GM20431 (cell line): ENCODE results near the gene CRCP.
"Not testable (repeated sequence)": the region's sequence is repeated elsewhere in the genome, so short reads cannot be mapped to it uniquely, and the experiment has no call there.

ENCODE experiments used
- in situ Hi-C: fragments of 300-500 bp; cut with MseI, MboI; formaldehyde crosslinking; loops from one replicate; pipeline ENCODE4 v1.15.0; 2020; ENCODE audit warnings: low sequenced_read_pairs; ENCODE audit not compliant: unreplicated experiment

The CRCP gene

GRCh38 chr7:66103994-66104393 is 10.7 kb upstream of the CRCP start:
- in situ Hi-C loops, result not testable (repeated sequence)

GRCh38 chr7:66105263-66105748 is 9.3 kb upstream of the CRCP start:
- in situ Hi-C loops, result no loop called here

- in situ Hi-C loops, result not testable (repeated sequence)
These were observed 6.2 kb upstream of the CRCP start for GRCh38 chr7:66108410-66108809.

DNA sequence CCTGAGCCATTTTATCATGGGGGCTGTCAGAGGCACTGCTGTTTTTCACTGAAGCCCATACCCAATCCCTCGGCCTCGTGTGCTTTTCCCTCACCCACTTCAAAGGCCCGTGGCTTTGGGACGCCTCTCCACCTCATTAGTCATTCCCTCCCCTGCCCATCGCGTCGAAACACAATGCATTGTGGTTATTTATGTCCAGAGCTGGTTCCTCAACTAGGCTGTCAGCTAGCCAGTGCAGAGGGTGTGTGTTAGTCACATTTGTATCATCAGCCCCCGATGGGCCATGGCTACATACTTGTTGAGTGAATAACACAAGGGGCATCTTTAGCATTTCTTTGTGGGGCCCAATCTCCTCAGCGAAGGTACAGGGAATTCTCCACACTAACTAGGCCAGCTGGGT is 3.8 kb upstream of the CRCP start:
- in situ Hi-C loops, result no loop called here

DNA sequence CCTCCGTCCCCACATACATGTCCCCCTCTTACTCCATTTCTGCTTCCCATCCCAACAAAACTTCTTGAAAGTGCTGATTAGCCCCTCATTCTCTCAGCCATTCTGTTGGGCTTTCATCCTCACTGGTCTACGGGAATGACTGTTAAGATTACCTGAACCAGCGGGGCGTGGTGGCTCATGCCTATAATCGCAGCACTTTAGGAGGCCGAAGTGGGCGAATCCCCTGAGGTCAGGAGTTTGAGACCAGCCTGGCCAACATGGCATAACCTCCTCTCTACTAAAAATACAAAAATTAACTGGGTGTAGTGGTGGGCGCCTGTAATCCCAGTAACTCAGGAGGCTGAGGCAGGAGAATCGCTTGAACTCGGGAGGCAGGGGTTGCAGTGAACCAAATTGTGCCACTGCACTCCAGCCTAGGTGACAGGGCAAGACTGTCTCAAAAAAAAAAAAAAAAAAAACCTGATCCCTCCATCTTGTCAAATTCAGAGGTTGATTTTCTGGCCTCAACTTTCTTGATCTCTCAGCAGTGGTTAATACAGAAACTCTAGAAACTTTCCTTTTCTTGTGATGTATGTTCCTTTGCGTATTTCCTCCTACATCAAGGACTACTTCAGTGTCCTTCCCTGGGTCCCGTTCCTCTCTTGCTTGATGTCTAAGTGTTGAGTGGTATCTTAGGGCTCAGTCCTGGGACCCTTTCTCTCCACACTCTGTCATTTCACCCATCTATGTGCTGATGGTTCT is 2.2 kb downstream of the CRCP start:
- in situ Hi-C loops, result not testable (repeated sequence)

DNA sequence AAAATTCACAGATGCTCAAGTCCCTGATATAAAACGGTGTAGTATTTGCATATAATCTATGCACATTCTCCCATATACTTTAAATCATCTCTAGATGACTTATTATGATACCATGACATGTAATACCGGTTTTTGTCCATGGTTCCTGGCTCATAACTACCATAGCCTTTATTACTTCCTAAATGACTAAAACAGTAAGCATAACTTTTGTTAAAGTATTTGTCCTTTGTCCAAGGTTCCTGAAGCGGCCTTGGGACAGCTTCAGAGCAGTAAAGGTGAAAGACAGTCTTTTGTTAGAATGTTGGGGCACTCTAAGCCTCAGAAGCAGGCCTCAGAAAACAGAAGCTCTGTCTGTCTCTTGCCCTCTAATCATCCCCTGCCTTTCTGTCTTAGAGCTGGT is 4.0 kb downstream of the CRCP start:
- in situ Hi-C loops, result no loop called here

- in situ Hi-C loops, result no loop called here
These were observed 4.7 kb downstream of the CRCP start for GRCh38 chr7:66119245-66119850.

- in situ Hi-C loops, result no loop called here
These were observed 8.5 kb downstream of the CRCP start for GRCh38 chr7:66123175-66123528.

- in situ Hi-C loops, result not testable (repeated sequence)
These were observed 9.9 kb downstream of the CRCP start for GRCh38 chr7:66124569-66124861.

DNA sequence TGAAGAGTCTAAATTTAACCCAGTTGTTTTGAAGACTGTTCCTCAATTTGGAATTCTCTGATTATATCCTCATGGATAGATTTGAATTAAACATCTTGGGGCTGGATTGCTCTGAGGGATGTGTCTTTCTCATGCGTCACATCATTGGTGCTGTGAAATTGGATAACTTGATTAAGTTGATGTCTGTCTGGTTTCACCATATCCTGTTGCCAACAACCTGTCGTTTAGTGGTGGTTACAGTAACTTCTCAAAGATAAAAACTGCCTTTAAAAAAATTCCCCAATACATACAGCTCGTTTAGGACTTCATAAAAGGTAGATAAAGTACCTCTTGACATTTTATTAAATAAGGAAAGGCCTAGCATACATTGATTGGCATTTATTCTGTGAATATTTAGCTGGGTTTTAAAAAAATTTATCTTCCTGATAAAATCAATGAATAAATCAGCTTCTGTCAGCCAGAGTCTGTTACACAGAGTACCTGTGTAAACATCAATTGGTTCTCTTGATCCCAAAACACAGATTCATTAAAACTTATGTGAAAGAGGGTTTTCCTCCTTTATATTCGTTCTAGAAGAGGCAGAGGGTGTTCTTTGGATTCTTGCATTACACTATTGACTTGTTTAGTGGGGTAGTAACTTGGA is 10.5 kb downstream of the CRCP start:
- in situ Hi-C loops, result no loop called here

DNA sequence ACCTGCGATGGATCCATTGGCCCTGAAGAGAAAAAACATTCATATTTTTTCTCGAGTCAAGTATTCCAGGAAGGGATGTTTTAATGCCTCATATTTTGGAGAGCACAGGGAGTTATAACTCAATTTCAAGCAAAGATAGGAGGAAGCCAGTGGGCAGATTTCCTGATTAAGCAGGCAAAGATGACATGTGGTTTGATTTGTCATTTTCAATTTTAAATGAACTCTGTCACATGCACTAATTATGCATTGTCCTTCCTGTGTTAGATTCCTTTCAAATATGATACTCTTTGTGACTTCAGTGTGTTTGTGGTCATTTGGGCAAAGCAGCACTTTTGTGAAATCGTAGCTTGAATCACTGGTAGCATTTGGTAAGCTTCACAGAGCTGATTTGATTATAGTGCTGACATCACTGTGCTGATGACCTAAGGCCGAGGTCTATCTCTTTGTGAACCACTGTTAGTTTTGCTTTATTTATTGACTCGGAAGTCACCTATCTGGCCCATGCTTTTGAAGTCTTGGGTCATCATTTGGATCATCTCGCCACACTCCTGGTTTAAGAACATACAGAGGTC is 11.2 kb downstream of the CRCP start:
- in situ Hi-C loops, result not testable (repeated sequence)

GRCh38 chr7:66127172-66127571 is 12.5 kb downstream of the CRCP start:
- in situ Hi-C loops, result not testable (repeated sequence)

- in situ Hi-C loops, result no loop called here
These were observed 24.5 kb downstream of the CRCP start for GRCh38 chr7:66138994-66139752.

DNA sequence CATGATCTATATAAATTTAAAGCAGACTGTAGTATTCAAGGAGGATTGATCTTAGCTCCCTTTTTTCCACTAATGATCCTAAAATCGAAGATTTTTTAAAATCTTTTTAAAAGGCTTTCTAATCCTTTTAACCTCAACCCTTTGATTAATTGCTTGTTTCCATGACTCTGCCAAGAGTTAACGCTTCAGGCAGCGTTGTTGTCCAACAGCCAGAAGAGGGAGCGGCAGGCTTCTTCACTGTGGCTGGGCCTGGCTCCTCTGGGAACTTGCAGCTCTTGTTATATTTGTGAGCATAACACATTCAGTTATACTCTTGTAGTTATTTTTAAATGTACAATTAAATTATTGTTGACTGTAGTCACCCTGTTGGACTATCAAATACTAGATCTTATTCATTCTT is 26.3 kb downstream of the CRCP start:
- in situ Hi-C loops, result no loop called here

DNA sequence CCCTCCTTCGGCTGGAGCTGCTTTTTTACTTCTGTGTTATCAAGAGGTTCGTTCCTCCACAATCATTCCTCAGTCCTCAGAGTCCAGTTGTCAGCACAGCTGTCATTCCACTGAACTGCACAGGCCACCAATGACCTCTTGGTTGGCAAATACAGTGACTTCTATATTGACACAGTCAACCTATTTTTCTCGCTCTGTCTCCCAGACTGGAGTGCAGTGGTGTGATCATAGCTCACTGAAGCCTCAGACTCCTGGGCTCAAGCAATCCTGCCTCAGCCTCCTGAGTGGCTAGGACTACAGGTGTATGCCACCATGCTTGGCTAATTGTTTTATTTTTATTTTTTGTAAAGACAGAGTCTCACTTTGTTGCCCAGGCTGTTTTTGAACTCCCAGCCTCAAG is 27.7 kb downstream of the CRCP start:
- in situ Hi-C loops, result no loop called here

- in situ Hi-C loops, result no loop called here
These were observed 28.3 kb downstream of the CRCP start for GRCh38 chr7:66142996-66143395.

DNA sequence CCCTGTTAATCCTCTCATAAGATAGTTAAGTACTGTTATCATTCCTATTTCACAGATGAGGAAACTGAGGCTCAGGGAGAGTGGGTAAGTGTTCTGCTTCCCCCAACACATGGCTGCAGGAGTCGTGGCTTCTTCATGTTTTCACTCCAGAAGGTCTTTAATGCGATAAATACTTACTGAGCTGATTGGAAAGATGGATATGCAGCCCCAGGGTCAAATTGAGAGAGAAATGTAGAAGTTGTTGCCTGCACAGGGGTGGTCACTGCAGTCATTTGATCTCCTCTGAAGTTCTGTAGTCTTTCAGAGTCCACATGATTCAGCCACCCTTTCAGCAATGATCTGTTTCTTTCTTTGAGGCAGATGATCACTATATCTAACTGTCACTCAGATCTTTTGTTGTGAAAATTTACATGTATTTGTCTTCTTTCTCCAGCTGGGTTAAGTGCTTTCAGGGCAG is 29.3 kb downstream of the CRCP start:
- in situ Hi-C loops, result no loop called here

DNA sequence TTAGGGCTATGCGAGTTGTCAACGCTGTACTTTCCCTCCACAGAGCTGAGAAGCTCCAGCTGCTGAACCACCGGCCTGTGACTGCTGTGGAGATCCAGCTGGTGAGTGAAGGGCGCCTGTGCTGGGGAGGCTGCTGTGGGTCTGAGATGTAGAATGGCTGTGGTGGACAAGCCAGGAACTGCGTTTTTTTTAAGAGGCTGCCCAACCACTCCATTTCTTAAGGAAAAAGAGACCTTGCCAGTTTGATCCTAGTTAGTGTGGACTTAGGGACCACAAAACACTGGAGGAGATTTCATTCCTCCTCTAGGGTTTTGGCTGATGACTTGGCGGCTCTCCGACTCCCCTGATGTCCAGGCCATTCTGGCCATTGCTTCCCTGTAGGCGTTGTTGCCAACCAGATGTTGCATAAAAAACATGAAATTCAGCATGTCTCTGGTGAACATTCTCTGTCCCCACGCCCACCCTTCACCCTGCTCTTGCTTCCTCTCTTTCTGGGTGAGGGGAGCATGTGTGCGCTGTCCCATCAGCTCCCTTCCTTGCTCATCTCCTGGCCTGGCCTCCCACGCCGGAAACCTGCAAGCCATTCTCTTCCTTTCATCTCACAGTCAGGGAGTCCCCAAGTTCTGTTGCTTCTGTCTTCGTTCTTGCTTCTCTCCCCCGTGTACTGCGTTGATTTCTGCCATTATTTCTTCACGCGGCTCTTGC is 30.9 kb downstream of the CRCP start:
- in situ Hi-C loops, result no loop called here

GRCh38 chr7:66146701-66147100 is 32.1 kb downstream of the CRCP start:
- in situ Hi-C loops, result no loop called here

GRCh38 chr7:66147657-66148056 is 33.0 kb downstream of the CRCP start:
- in situ Hi-C loops, result not testable (repeated sequence)
